Gastroesophageal sphincter (tissue), 3 donors: ENCODE results near the gene BICD1.

Experiments used
- CTCF ChIP-seq, 4 experiments: fragments of 200-600 bp in 2 of 4; fragments of 450-650 bp in 2 of 4; sonication (generic) in 1 of 4; IDR thresholded peaks; one replicate each; pipeline ENCODE4 v1.5.1; 2017 to 2019; ENCODE audit warnings: antibody characterized with exemption in 4 of 4, mild to moderate bottlenecking in 2 of 4, moderate library complexity in 2 of 4
- EP300 ChIP-seq: sonication (generic); formaldehyde crosslinking; IDR thresholded peaks from one replicate; pipeline ENCODE4 v1.6.1; 2017; ENCODE audit warnings: antibody characterized with exemption, mild to moderate bottlenecking
- POLR2A ChIP-seq, 2 donors: fragments of 450-650 bp; IDR thresholded peaks; one replicate each; pipeline ENCODE4 v1.6.1; 2017; ENCODE audit warnings: antibody characterized with exemption in 2 of 2, mild to moderate bottlenecking in 2 of 2, moderate library complexity in 1 of 2
- POLR2AphosphoS5 ChIP-seq: sonication (generic); formaldehyde crosslinking; IDR thresholded peaks from one replicate; pipeline ENCODE4 v1.6.1; 2017; ENCODE audit warnings: antibody characterized with exemption

GRCh38 chr12:32336261-32336660 is 229.6 kb downstream of the BICD1 start:
- TF ChIP-seq CTCF (IDR thresholded peaks at IDR 0.05) (no peak), POLR2A (IDR thresholded peaks at IDR 0.05) (no peak), POLR2AphosphoS5 (no peak), EP300 (no peak)
